NCI-H146 (cell line): ENCODE results near the gene ISY1.
"Not testable (repeated sequence)": the region's sequence is repeated elsewhere in the genome, so short reads cannot be mapped to it uniquely, and the experiment has no call there.

ENCODE experiments used
- DNase-seq: peaks from one replicate; lab custom pipeline; 2025; lab: John Stamatoyannopoulos, UW

ISY1 gene

GRCh38 chr3:129120254-129121004, 40.4 kb downstream of the ISY1 start:
- DNase-seq: peak; percentile 31

GRCh38 chr3:129119365-129120100, 41.3 kb downstream of the ISY1 start:
- peak; percentile 19 for DNase-seq

- no peak for DNase-seq
These were observed 42.1 kb downstream of the ISY1 start for GRCh38 chr3:129118745-129119144.

- DNase-seq: no peak
These were observed 43.7 kb downstream of the ISY1 start for GRCh38 chr3:129117134-129117533.

GRCh38 chr3:129116482-129116946, 44.3 kb downstream of the ISY1 start:
- no peak for DNase-seq

- no peak for DNase-seq
These were observed 46.4 kb downstream of the ISY1 start for GRCh38 chr3:129114455-129114854.

- DNase-seq: no peak
These were observed 48.4 kb downstream of the ISY1 start for GRCh38 chr3:129112308-129113052.

GRCh38 chr3:129111076-129111780, 49.6 kb downstream of the ISY1 start:
- DNase-seq: not testable (repeated sequence)

- no peak for DNase-seq
These were observed 53.1 kb downstream of the ISY1 start for GRCh38 chr3:129107793-129108192.

GRCh38 chr3:129106866-129107565, 53.8 kb downstream of the ISY1 start:
- no peak for DNase-seq

GRCh38 chr3:129106320-129106719, 54.5 kb downstream of the ISY1 start:
- DNase-seq: no peak

GRCh38 chr3:129105862-129106261, 55.0 kb downstream of the ISY1 start:
- DNase-seq: no peak

- no peak for DNase-seq
These were observed 56.3 kb downstream of the ISY1 start for GRCh38 chr3:129104498-129105079.

- no peak for DNase-seq
These were observed 56.8 kb downstream of the ISY1 start for GRCh38 chr3:129104051-129104450.

GRCh38 chr3:129103296-129103695, 57.6 kb downstream of the ISY1 start:
- DNase-seq: no peak

- DNase-seq: no peak
These were observed 59.3 kb downstream of the ISY1 start for GRCh38 chr3:129101370-129102138.

GRCh38 chr3:129100274-129100673, 60.6 kb downstream of the ISY1 start:
- DNase-seq: no peak

- DNase-seq: no peak
These were observed 65.6 kb downstream of the ISY1 start for GRCh38 chr3:129095285-129095684.

GRCh38 chr3:129088312-129088711, 72.6 kb downstream of the ISY1 start:
- not testable (repeated sequence) for DNase-seq

- peak; percentile 45 for DNase-seq
These were observed 73.0 kb downstream of the ISY1 start for GRCh38 chr3:129087904-129088303.
